Measurements from ENCODE around the gene CDHR4.

- TF ChIP-seq CTCF (IDR thresholded peaks at IDR 0.05; ENCODE audit: poor library complexity) (no peak), EZH2phosphoT487 (IDR thresholded peaks at IDR 0.05; ENCODE audit: low read depth, severe bottlenecking, unreplicated experiment) (no peak)
Observed at GRCh38 chr3:49761661-49762060, 38.0 kb downstream of the CDHR4 start.
